Right renal pelvis (tissue), 4 donors: ENCODE data around the gene ABHD6. TPM values are rescaled to one million over a fixed set of nuclear protein-coding genes. Genes with fewer than 3 reads are reported as not detected.
"Not testable (repeated sequence)": the region's sequence is repeated elsewhere in the genome, so short reads cannot be mapped to it uniquely, and the experiment has no call there.

Source experiments
- DNase-seq, 4 donors: peaks; one replicate each; pipeline ENCODE4 v3.0.0-alpha.2; 2013; ENCODE audit warnings: low read depth in 4 of 4, low spot score in 3 of 4, missing footprints in 1 of 4
- polyA plus RNA-seq, 4 donors: library from polyadenylated mRNA; unstranded; fragments of 120-200 nt; gene quantifications; one replicate each; pipeline ENCODE4 v1.2.1, GENCODE V29; 2013; ENCODE audit not compliant: insufficient read length in 4 of 4

The ABHD6 gene
- polyA plus RNA-seq, 4 donors: 10.4 to 12.4 (median 11.3) TPM

DNA sequence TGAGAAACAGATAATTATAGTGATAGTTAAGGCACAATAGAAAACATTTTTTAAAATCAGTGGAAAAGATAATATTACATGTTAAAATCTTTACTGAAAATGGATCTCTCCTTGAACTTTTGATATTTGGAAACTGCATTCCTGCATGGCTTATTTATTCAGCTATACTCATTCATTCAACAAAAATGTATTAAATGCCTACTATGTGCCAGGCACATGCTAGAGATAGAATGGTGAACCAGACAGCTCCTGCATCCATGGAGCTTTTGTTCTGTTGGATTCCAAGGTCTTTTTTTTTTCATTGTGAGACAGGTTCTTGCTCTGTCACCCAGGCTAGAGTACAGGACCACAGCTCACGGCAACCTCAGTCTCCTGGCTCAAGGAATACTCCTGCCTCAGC, 99.6 kb downstream of the ABHD6 start:
- DNase-seq: no peak

DNA sequence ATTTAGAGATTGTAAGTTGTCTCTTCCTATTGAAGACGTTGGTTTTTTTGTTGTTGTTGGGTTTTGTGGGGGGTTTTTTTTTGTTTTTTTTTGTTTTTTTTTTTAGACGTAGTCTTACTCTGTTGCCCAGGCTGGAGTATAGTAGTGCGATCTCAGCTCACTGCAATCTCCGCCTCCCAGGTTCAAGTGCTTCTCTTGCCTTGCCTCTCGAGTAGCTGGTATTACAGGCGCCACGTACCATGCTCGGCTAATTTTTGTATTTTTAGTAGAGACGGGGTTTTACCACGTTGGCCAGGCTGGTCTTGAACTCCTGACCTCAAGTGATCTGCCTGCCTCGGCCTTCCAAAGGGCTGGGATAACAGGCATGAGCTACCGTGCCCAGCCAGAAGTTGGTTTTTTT, 101.6 kb downstream of the ABHD6 start:
- DNase-seq: not testable (repeated sequence)

DNA sequence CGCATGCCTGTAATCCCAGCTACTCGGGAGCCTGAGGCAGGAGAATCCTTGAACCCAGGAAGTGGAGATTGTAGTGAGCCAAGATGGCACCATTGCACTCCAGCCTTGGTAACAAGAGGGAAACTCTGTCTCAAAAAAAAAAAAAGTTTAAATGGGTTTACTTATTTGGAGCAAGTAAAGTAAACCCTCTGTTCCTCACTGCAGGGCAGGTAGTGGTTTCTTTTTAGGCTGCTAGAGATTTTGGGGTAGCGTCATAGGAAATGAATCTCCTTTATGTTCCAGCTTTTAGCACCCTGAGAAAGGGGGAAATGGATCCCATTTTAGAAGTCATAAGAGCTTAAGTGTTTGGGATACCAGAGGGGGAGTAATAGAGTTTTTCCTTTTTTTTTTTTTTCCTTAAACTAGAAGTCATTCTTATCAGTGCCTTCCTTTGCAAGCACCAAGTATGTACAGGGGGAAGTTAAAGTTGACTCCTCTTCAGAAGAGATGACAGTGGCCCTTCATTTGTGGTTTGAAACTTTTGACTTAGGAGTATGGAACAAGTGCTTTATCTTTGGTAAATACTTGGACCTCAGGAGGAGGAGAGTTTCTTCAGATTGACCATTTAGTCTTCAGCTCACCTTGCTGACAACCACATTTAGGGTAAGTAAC, 103.1 kb downstream of the ABHD6 start:
- DNase-seq: no peak

DNA sequence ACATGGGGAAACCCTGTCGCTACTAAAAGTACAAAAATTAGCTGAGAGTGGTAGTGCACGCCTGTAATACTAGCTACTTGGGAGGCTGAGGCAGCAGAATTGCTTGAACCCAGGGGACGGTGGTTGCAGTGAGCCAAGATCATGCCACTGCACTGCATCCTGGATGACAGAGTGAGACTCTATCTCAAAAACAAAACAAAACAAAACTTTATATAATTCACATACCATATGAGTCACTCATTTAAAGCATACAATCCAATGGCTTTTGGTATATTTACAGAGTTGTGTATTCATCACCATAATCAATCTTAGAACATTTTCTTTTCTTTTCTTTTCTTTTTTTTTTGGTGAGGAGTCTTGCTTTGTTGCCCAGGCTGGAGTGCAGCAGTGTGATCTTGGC, 103.8 kb downstream of the ABHD6 start:
- DNase-seq: no peak

DNA sequence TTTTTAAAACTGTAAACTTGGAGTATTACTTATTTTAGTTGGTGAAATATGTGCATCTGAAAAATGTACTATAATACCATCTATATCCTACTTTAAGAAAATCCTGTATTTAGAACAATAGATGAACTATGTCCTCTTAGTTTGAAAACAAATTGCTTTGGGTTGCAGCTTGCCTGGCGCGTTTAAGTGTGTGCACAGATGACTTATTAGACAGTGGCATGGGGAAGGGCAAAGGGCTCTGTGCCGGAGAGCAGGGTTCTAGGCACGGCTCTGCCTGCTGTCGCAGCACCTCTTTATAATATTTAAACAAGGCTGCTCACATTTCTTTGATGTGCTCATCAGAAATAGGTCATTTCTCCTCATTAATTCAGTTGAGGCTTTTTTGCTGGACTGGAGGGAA, 105.1 kb downstream of the ABHD6 start:
- no peak for DNase-seq

Other genes starting within 250 kb of the ABHD6 start
- gene FLNB, start 229.4 kb upstream of the ABHD6 start, polyA plus RNA-seq: 100 to 1,000 TPM; 165 to 175 (median 173) TPM
- 10 to 100 TPM in 2 of 4 donors, 1 to 10 TPM in 2; 3.7 to 13.1 (median 8.1) TPM for gene DNASE1L3, start 26.8 kb upstream of the ABHD6 start, polyA plus RNA-seq
- gene RPP14, start 68.5 kb downstream of the ABHD6 start, polyA plus RNA-seq: 10 to 100 TPM; 19.4 to 22.8 (median 21.2) TPM
- gene HTD2, start 68.7 kb downstream of the ABHD6 start, polyA plus RNA-seq: 10 to 100 TPM; 12.3 to 16.4 (median 15.1) TPM
- 10 to 100 TPM; 24.0 to 31.0 (median 28.4) TPM for gene PXK, start 95.1 kb downstream of the ABHD6 start, polyA plus RNA-seq
- 100 to 1,000 TPM; 116 to 124 (median 122) TPM for gene PDHB, start 196.0 kb downstream of the ABHD6 start, polyA plus RNA-seq